CD14-positive monocyte (primary cell): ENCODE results near the gene RFNG. TPM values are rescaled to one million over a fixed set of nuclear protein-coding genes. Genes with fewer than 3 reads are reported as not detected.

Source experiments
- DNase-seq, 3 donors: peaks; one replicate each; pipeline ENCODE4 v3.0.0-alpha.2; 2011 to 2022
- H2AFZ ChIP-seq: 2 replicates; pipeline ENCODE4 v1.6.0; 2012; ENCODE audit warnings: mild to moderate bottlenecking, low read depth, low read length, inconsistent platforms; ENCODE audit not compliant: insufficient read depth, poor library complexity, severe bottlenecking
- H3K27ac ChIP-seq, 2 donors: 1 replicate in 1 of 2; 2 replicates in 1 of 2; pipeline ENCODE4 v1.5.1; 2012 to 2013; ENCODE audit warnings: low read length in 2 of 2, control low read depth in 1 of 2, inconsistent platforms in 1 of 2, low read depth in 1 of 2, mild to moderate bottlenecking in 1 of 2
- H3K27me3 ChIP-seq, 2 donors: one replicate each; pipeline versions ENCODE4 v1.6.0 to v1.6.1; 2011 to 2013; ENCODE audit warnings: low read length in 2 of 2; ENCODE audit not compliant: control insufficient read depth in 2 of 2, insufficient read depth in 2 of 2
- H3K36me3 ChIP-seq, 2 donors: replicated peaks in 1 of 2; 1 replicate in 1 of 2; 2 replicates in 1 of 2; pipeline versions ENCODE4 v1.5.1 to v1.6.1; 2012 to 2013; ENCODE audit warnings: low read length in 2 of 2, control low read depth in 1 of 2, inconsistent platforms in 1 of 2, mild to moderate bottlenecking in 1 of 2; ENCODE audit not compliant: insufficient read depth in 2 of 2, control insufficient read depth in 1 of 2
- H3K4me1 ChIP-seq, 2 donors: 1 replicate in 1 of 2; 2 replicates in 1 of 2; pipeline versions ENCODE4 v1.5.1 to v1.6.1; 2012 to 2013; ENCODE audit warnings: low read length in 2 of 2, control low read depth in 1 of 2, inconsistent platforms in 1 of 2, mild to moderate bottlenecking in 1 of 2, moderate library complexity in 1 of 2; ENCODE audit not compliant: insufficient read depth in 2 of 2, control insufficient read depth in 1 of 2
- H3K4me2 ChIP-seq: replicated peaks from 2 replicates; pipeline ENCODE3; 2012; ENCODE audit warnings: low read length, moderate library complexity, mild to moderate bottlenecking; ENCODE audit not compliant: poor library complexity, severe bottlenecking; ENCODE audit errors: extremely low read depth
- H3K4me3 ChIP-seq, 3 experiments: fragments of 200-600 bp in 1 of 3; sonication (generic) in 1 of 3; replicated peaks in 1 of 3; 1 replicate in 2 of 3; 2 replicates in 1 of 3; pipeline ENCODE4 v1.5.1; 2011 to 2013; ENCODE audit warnings: low read length in 3 of 3, mild to moderate bottlenecking in 3 of 3, control low read depth in 2 of 3, low read depth in 2 of 3, inconsistent platforms in 1 of 3, moderate library complexity in 1 of 3
- H3K79me2 ChIP-seq: 2 replicates; pipeline ENCODE4 v1.6.0; 2012; ENCODE audit warnings: mild to moderate bottlenecking, control low read depth, inconsistent platforms, low read length, moderate library complexity; ENCODE audit not compliant: insufficient read depth
- H3K9ac ChIP-seq: 2 replicates; pipeline ENCODE4 v1.6.0; 2017; ENCODE audit warnings: low read length, mild to moderate bottlenecking; ENCODE audit not compliant: insufficient read depth, poor library complexity, severe bottlenecking
- H3K9me3 ChIP-seq, 2 donors: replicated peaks in 1 of 2; 1 replicate in 1 of 2; 2 replicates in 1 of 2; pipeline versions ENCODE4 v1.5.1 to v1.6.1; 2012 to 2013; ENCODE audit warnings: low read length in 2 of 2, control low read depth in 1 of 2; ENCODE audit not compliant: control insufficient read depth in 1 of 2, insufficient read depth in 1 of 2
- H4K20me1 ChIP-seq: 2 replicates; pipeline ENCODE4 v1.6.0; 2012; ENCODE audit warnings: mild to moderate bottlenecking, low read length, control low read depth, moderate library complexity; ENCODE audit not compliant: insufficient read depth
- H3K27ac Mint-ChIP-seq, 7 donors: one replicate each; pipeline ENCODE4 v1.8.0; 2020; ENCODE audit warnings: mild to moderate bottlenecking in 7 of 7, mixed read lengths in 7 of 7, moderate library complexity in 6 of 7, inconsistent platforms in 2 of 7
- H3K27me3 Mint-ChIP-seq, 3 donors: one replicate each; pipeline ENCODE4 v1.8.0; 2021 to 2022; ENCODE audit warnings: low read depth in 3 of 3, mild to moderate bottlenecking in 3 of 3, mixed read lengths in 3 of 3, moderate library complexity in 3 of 3, inconsistent platforms in 1 of 3
- H3K36me3 Mint-ChIP-seq, 2 donors: one replicate each; pipeline ENCODE4 v1.8.0; 2020; ENCODE audit warnings: mixed read lengths in 2 of 2, inconsistent platforms in 1 of 2, mild to moderate bottlenecking in 1 of 2
- H3K4me1 Mint-ChIP-seq: one replicate; pipeline ENCODE4 v1.8.0; 2020; ENCODE audit warnings: mild to moderate bottlenecking, mixed read lengths
- H3K4me3 Mint-ChIP-seq, 2 donors: one replicate each; pipeline ENCODE4 v1.8.0; 2020; ENCODE audit warnings: mild to moderate bottlenecking in 2 of 2, mixed read lengths in 2 of 2, moderate library complexity in 1 of 2
- H3K9me3 Mint-ChIP-seq, 7 donors: one replicate each; pipeline ENCODE4 v1.8.0; 2020 to 2022; ENCODE audit warnings: mixed read lengths in 7 of 7, mild to moderate bottlenecking in 6 of 7, moderate library complexity in 6 of 7, inconsistent platforms in 2 of 7
- WGBS: methylation state at CpG from one replicate; pipeline ENCODE4 v1.1.5; 2013; ENCODE audit warnings: missing lambda C conversion rate; ENCODE audit not compliant: insufficient coverage; 5-methylcytosine and 5-hydroxymethylcytosine counted together
- intact Hi-C, 2 donors: fragments of 100-400 bp; cut with micrococcal nuclease; formaldehyde crosslinking; loops; one replicate each; pipeline versions ENCODE4 v1.15.0 to v1.15.1; 2023
- polyA plus RNA-seq, 3 donors: library from polyadenylated mRNA; depleted of rRNA in 1 of 3; unstranded in 2 of 3; stranded (reverse) in 1 of 3; fragments of 300-500 nt in 2 of 3; fragments of >200 nt in 1 of 3; fragmentation: Illumina TruSeq in 2 of 3; gene quantifications; 1 replicate in 2 of 3; 2 replicates in 1 of 3; pipeline ENCODE4 v1.2.3, GENCODE V29; 2012 to 2021
- TF ChIP-seq, protein P1 (sequence below): fragments of 200-600 bp; IDR thresholded peaks from one replicate; pipeline ENCODE4 v1.8.0; 2022; ENCODE audit warnings: antibody characterized with exemption, mild to moderate bottlenecking

Gene RFNG
- polyA plus RNA-seq, 3 donors, result 1.5 to 32.4 (median 4.1) TPM

DNA sequence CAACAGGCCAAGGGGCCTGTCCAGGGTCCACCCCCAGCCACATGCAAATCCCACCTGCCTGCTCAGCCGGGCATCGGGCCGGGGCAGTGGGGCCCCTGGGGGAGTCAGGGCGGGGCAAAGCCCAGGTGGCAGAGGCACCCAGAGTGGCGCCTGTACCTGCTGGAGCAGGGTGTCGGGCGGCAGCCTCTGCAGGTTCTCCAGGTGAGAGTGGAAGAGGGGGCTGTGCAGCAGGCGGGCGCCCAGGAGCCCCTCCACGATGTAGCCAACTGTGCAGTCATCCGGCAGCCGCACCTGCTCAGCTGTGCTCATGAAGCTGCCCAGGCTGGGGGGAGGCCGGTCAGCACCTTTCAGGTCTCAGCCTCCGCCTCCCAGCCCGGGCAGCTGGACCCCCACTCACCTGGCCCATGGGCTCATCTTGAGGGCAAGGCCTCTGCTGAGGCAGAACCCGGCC lies 2.1 kb downstream of the RFNG start:
- peaks cover 19% of the 10 kb centered on the region for H3K4me1 Mint-ChIP-seq

DNA sequence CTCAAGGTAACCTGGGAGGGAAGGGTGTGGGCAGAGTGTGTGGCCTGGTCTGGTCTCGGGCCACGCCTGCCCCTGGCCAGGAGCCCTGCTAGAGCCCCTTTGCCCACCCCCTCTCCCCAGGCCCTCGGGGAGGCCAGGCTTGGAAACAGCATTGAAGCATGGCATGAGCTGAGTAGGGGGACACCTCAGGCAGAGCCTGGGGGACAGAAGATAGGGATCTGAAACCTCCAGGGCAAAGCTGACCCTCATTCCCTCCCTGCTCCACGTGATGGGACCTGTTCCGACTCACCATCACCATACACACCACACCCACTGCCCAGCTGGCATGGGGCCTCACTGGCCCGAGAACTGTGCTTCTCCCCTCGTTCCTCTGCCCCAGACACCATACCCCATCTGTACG lies 2.5 kb downstream of the RFNG start:
- Histone ChIP-seq H3K36me3 (peaks cover 28 to 37% of the 10 kb centered on the region in 2 donors), H3K9me3 (no peaks in the 10 kb centered on the region), H3K9ac (no peak overlapping the region), H3K27ac (no peak overlapping the region), H3K79me2 (peaks cover 24% of the 10 kb centered on the region), H3K4me2 (no peak overlapping the region), H3K4me3 (no peak overlapping the region), H4K20me1 (peaks cover 19% of the 10 kb centered on the region), H2AFZ (no peak overlapping the region), H3K27me3 (no peaks in the 10 kb centered on the region), H3K4me1 (peaks cover 20 to 29% of the 10 kb centered on the region in 2 donors)
- H3K36me3 Mint-ChIP-seq, result peaks cover 17 to 45% of the 10 kb centered on the region in 2 donors
- H3K27me3 Mint-ChIP-seq, result no peaks in the 10 kb centered on the region
- H3K9me3 Mint-ChIP-seq, result no peaks in the 10 kb centered on the region
- TF ChIP-seq, protein P1, sequence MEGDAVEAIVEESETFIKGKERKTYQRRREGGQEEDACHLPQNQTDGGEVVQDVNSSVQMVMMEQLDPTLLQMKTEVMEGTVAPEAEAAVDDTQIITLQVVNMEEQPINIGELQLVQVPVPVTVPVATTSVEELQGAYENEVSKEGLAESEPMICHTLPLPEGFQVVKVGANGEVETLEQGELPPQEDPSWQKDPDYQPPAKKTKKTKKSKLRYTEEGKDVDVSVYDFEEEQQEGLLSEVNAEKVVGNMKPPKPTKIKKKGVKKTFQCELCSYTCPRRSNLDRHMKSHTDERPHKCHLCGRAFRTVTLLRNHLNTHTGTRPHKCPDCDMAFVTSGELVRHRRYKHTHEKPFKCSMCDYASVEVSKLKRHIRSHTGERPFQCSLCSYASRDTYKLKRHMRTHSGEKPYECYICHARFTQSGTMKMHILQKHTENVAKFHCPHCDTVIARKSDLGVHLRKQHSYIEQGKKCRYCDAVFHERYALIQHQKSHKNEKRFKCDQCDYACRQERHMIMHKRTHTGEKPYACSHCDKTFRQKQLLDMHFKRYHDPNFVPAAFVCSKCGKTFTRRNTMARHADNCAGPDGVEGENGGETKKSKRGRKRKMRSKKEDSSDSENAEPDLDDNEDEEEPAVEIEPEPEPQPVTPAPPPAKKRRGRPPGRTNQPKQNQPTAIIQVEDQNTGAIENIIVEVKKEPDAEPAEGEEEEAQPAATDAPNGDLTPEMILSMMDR, result no peak
- H3K27ac Mint-ChIP-seq, result no peak overlapping the region
- no peak overlapping the region for H3K4me3 Mint-ChIP-seq
- no peak for DNase-seq
- intact Hi-C loops, result no loop called here
- 95% methylated on average over 5 of the region's 8 CpGs for WGBS
- peaks cover 19% of the 10 kb centered on the region for H3K4me1 Mint-ChIP-seq

More for the DNA sequence above, 2.1 kb downstream of the RFNG start:
- no peak overlapping the region for H3K4me2 ChIP-seq
- intact Hi-C loops, result no loop called here
- H3K4me3 ChIP-seq, result no peak overlapping the region
- no peak overlapping the region for H3K27ac ChIP-seq
- Mint-ChIP-seq H3K27ac (no peak overlapping the region), H3K9me3 (no peaks in the 10 kb centered on the region), H3K4me3 (no peak overlapping the region), H3K36me3 (peaks cover 19 to 49% of the 10 kb centered on the region in 2 donors), H3K27me3 (no peaks in the 10 kb centered on the region)
- no peaks in the 10 kb centered on the region for H3K9me3 ChIP-seq
- H2AFZ ChIP-seq, result no peak overlapping the region
- peaks cover 20 to 29% of the 10 kb centered on the region in 2 donors for H3K4me1 ChIP-seq
- H3K36me3 ChIP-seq, result peaks cover 33 to 42% of the 10 kb centered on the region in 2 donors
- peaks cover 24% of the 10 kb centered on the region for H3K79me2 ChIP-seq
- peaks cover 23% of the 10 kb centered on the region for H4K20me1 ChIP-seq
- WGBS, result 97% methylated on average over 11 of the region's 16 CpGs
- no peak overlapping the region for H3K9ac ChIP-seq
- H3K27me3 ChIP-seq, result no peaks in the 10 kb centered on the region
- TF ChIP-seq, protein P1, result no peak
- DNase-seq, result no peak
